Fibroblast of lung (primary cell): ENCODE measurements around the gene C1orf198.

ENCODE experiments used
- CTCF ChIP-seq, 2 donors: IDR thresholded peaks in 1 of 2; conservative IDR thresholded peaks in 1 of 2; 1 replicate in 1 of 2; 2 replicates in 1 of 2; pipeline ENCODE4 v1.5.1; 2011 to 2012; ENCODE audit warnings: low read length in 2 of 2, control low read depth in 1 of 2, inconsistent platforms in 1 of 2, low read depth in 1 of 2, mild to moderate bottlenecking in 1 of 2
- EZH2 ChIP-seq: IDR thresholded peaks from 2 replicates; pipeline ENCODE4 v1.5.1; 2012; ENCODE audit warnings: low read length, control low read depth, mild to moderate bottlenecking; ENCODE audit errors: missing control alignments

GRCh38 chr1:230851291-230851691 is 17.0 kb downstream of the C1orf198 start:
- TF ChIP-seq EZH2 = no peak
- TF ChIP-seq CTCF (conservative IDR thresholded peaks at IDR 0.05 in 1 of 2, IDR thresholded peaks at IDR 0.05 in 1 of 2; ENCODE audit: low read depth in 1 of 2, low read length in 2 of 2) = no peak
